SK-N-MC (cell line): Measurements from ENCODE around the gene INTS6.

Experiments
- DNase-seq: peaks from one replicate; pipeline ENCODE4 v3.0.0-alpha.2; 2011; ENCODE audit warnings: low read depth, low spot score
- H3K27ac ChIP-seq: fragments of 200-600 bp; sonication (generic); 2 replicates; pipeline ENCODE4 v1.5.1; 2016; ENCODE audit warnings: mixed run types
- H3K36me3 ChIP-seq: fragments of 200-600 bp; sonication (generic); 2 replicates; pipeline ENCODE4 v1.6.1; 2017; ENCODE audit warnings: antibody characterized with exemption, low read length, mixed read lengths; ENCODE audit not compliant: insufficient read depth
- H3K4me3 ChIP-seq: fragments of 200-600 bp; sonication (generic); 2 replicates; pipeline ENCODE4 v1.5.1; 2016
- H3K9ac ChIP-seq: fragments of 200-600 bp; sonication (generic); 2 replicates; pipeline ENCODE4 v1.8.0; 2017; ENCODE audit warnings: mixed run types, mixed read lengths; ENCODE audit not compliant: insufficient read length
- H3K9me3 ChIP-seq: fragments of 200-600 bp; sonication (generic); 2 replicates; pipeline ENCODE4 v1.6.1; 2017; ENCODE audit warnings: low read depth, mild to moderate bottlenecking, antibody characterized with exemption, low read length, moderate library complexity, mixed read lengths
- EZH2 ChIP-seq: fragments of 200-600 bp; sonication (generic); IDR thresholded peaks from one replicate; pipeline ENCODE4 v1.6.1; 2017; ENCODE audit warnings: antibody characterized with exemption
- FOXP2 ChIP-seq: optimal IDR thresholded peaks from 2 replicates; pipeline ENCODE3; 2011; ENCODE audit warnings: mild to moderate bottlenecking, moderate library complexity; ENCODE audit not compliant: insufficient read depth; ENCODE audit errors: extremely low read length, control extremely low read depth
- POLR2AphosphoS5 ChIP-seq: IDR thresholded peaks from 2 replicates; pipeline ENCODE4 v1.6.1; 2012; ENCODE audit warnings: mild to moderate bottlenecking, low read depth, low read length, borderline replicate concordance

The INTS6 gene

GRCh38 chr13:51341791-51342190 lies 111.0 kb downstream of the INTS6 start:
- H3K36me3 ChIP-seq = no peaks in the 10 kb centered on the region
- H3K27ac ChIP-seq = no peak overlapping the region
- DNase-seq = no peak
- no peak for TF ChIP-seq EZH2
- no peak for TF ChIP-seq POLR2AphosphoS5
- TF ChIP-seq FOXP2 = no peak
- H3K9ac ChIP-seq = no peak overlapping the region
- no peaks in the 10 kb centered on the region for H3K9me3 ChIP-seq
- H3K4me3 ChIP-seq = no peak overlapping the region

- H3K4me3 ChIP-seq = no peak overlapping the region
These were observed 111.6 kb downstream of the INTS6 start for GRCh38 chr13:51341232-51341631.

GRCh38 chr13:51339952-51340732 lies 112.7 kb downstream of the INTS6 start:
- Histone ChIP-seq H3K9me3 (no peaks in the 10 kb centered on the region), H3K4me3 (no peak overlapping the region), H3K27ac (no peak overlapping the region), H3K9ac (no peak overlapping the region), H3K36me3 (no peaks in the 10 kb centered on the region)
- DNase-seq = no peak
- no peak for TF ChIP-seq FOXP2
- TF ChIP-seq EZH2 = no peak
- no peak for TF ChIP-seq POLR2AphosphoS5

More at GRCh38 chr13:51341232-51341631, 111.6 kb downstream of the INTS6 start:
- Histone ChIP-seq H3K27ac (no peak overlapping the region), H3K9me3 (no peaks in the 10 kb centered on the region), H3K36me3 (no peaks in the 10 kb centered on the region), H3K9ac (no peak overlapping the region)
- TF ChIP-seq EZH2 = no peak
- no peak for TF ChIP-seq POLR2AphosphoS5
- TF ChIP-seq FOXP2 = no peak
- DNase-seq = no peak

- no peak within 1 kb of the TSS for H3K27ac ChIP-seq
- no peaks in the 10 kb centered on the region for H3K9me3 ChIP-seq
- no peak for TF ChIP-seq EZH2
- no peaks in the 10 kb centered on the region for H3K36me3 ChIP-seq
- H3K4me3 ChIP-seq = no peak within 1 kb of the TSS
- DNase-seq = no peak
- no peak within 1 kb of the TSS for H3K9ac ChIP-seq
These were observed 113.5 kb downstream of the INTS6 start, which contains the start of gene SERPINE3 for GRCh38 chr13:51339354-51339753. TSS of gene SERPINE3 (plus strand) at chr13:51339691. CDS start at chr13:51341092, 1,401 bp downstream.

- Histone ChIP-seq H3K36me3 (no peaks in the 10 kb centered on the region), H3K4me3 (no peak overlapping the region), H3K9ac (no peak overlapping the region), H3K9me3 (no peaks in the 10 kb centered on the region), H3K27ac (no peak overlapping the region)
- TF ChIP-seq POLR2AphosphoS5 = no peak
- no peak for DNase-seq
These were observed 116.1 kb downstream of the INTS6 start for GRCh38 chr13:51336746-51337145.

- H3K9ac ChIP-seq = no peak overlapping the region
- no peak for DNase-seq
- no peak overlapping the region for H3K27ac ChIP-seq
- H3K36me3 ChIP-seq = no peaks in the 10 kb centered on the region
- TF ChIP-seq POLR2AphosphoS5 = no peak
- no peak for TF ChIP-seq EZH2
- no peak for TF ChIP-seq FOXP2
- H3K9me3 ChIP-seq = no peaks in the 10 kb centered on the region
- H3K4me3 ChIP-seq = no peak overlapping the region
These were observed 119.0 kb downstream of the INTS6 start for GRCh38 chr13:51333826-51334225.

GRCh38 chr13:51333421-51333820 lies 119.4 kb downstream of the INTS6 start:
- no peaks in the 10 kb centered on the region for H3K9me3 ChIP-seq
- H3K4me3 ChIP-seq = no peak overlapping the region
- no peak for DNase-seq
- H3K9ac ChIP-seq = no peak overlapping the region
- H3K36me3 ChIP-seq = no peaks in the 10 kb centered on the region
- no peak for TF ChIP-seq FOXP2
- no peak for TF ChIP-seq POLR2AphosphoS5
- TF ChIP-seq EZH2 = no peak
- no peak overlapping the region for H3K27ac ChIP-seq

GRCh38 chr13:51332566-51333361 lies 120.1 kb downstream of the INTS6 start:
- no peak for TF ChIP-seq POLR2AphosphoS5
- TF ChIP-seq EZH2 = no peak
- TF ChIP-seq FOXP2 = no peak
- no peak for DNase-seq
- H3K9me3 ChIP-seq = no peaks in the 10 kb centered on the region
- H3K9ac ChIP-seq = no peak overlapping the region
- H3K4me3 ChIP-seq = no peak overlapping the region
- H3K27ac ChIP-seq = no peak overlapping the region
- no peaks in the 10 kb centered on the region for H3K36me3 ChIP-seq
